Endothelial cell of umbilical vein (primary cell): ENCODE measurements around the gene MAP3K14. TPM values are rescaled to one million over a fixed set of nuclear protein-coding genes. Genes with fewer than 3 reads are reported as not detected.

Experiments used
- BruUV-seq: library from RNA; stranded (reverse); fragments of 400-500 nt; replicated peaks from 2 replicates; lab custom pipeline; 2021; lab: Mats Ljungman, UMichigan
- CTCF ChIA-PET: fragments of 300-600, 350-600 bp; sonication (Branson Sonifier 250); formaldehyde crosslinking; loops from one replicate; lab custom pipeline; 2021; ENCODE audit warnings: antibody characterized with exemption, inconsistent platforms; lab: Charles Lee
- POLR2A ChIA-PET: fragments of 300-600, 350-600 bp; sonication (Branson Sonifier 250); formaldehyde crosslinking; loops from one replicate; lab custom pipeline; 2021; ENCODE audit warnings: antibody characterized with exemption, inconsistent platforms; lab: Charles Lee
- DNase-seq: peaks from one replicate; pipeline ENCODE4 v3.0.0-alpha.2; 2011; ENCODE audit warnings: low read depth, low spot score
- FAIRE-seq: peaks from 2 replicates; lab custom pipeline; 2011; peaks lifted over from hg19 to GRCh38; lab: Jason Lieb, UNC
- H2AFZ ChIP-seq: 2 replicates; pipeline ENCODE4 v1.6.0; 2012; ENCODE audit warnings: low read depth, low read length, control low read depth, inconsistent platforms
- H3K27ac ChIP-seq: 2 replicates; pipeline ENCODE4 v1.5.1; 2011; ENCODE audit warnings: low read depth, mild to moderate bottlenecking, control low read depth, low read length, moderate library complexity; ENCODE audit not compliant: insufficient read depth
- H3K27me3 ChIP-seq, 2 experiments: 2 replicates each; pipeline versions ENCODE4 v1.6.0 to v1.6.1; 2011; ENCODE audit warnings: low read length in 2 of 2, mixed read lengths in 1 of 2; ENCODE audit not compliant: control insufficient read depth in 2 of 2, insufficient read depth in 2 of 2
- H3K36me3 ChIP-seq, 2 experiments: 2 replicates in 1 of 2; 3 replicates in 1 of 2; pipeline ENCODE4 v1.5.1; 2011; ENCODE audit warnings: low read length in 2 of 2, mild to moderate bottlenecking in 1 of 2, moderate library complexity in 1 of 2; ENCODE audit not compliant: control insufficient read depth in 2 of 2, insufficient read depth in 2 of 2; ENCODE audit errors: extremely low read depth in 1 of 2
- H3K4me1 ChIP-seq: 3 replicates; pipeline ENCODE4 v1.5.1; 2011; ENCODE audit warnings: mild to moderate bottlenecking, low read length; ENCODE audit not compliant: control insufficient read depth, insufficient read depth; ENCODE audit errors: extremely low read depth
- H3K4me2 ChIP-seq: 2 replicates; pipeline ENCODE4 v1.6.1; 2011; ENCODE audit warnings: low read length, control low read depth, mixed read lengths; ENCODE audit not compliant: insufficient read depth
- H3K4me3 ChIP-seq, 3 experiments: fragments of 200-600 bp in 1 of 3; sonication (generic), shearing (Covaris generic) in 1 of 3; replicated peaks in 1 of 3; 2 replicates each; pipeline ENCODE4 v1.5.1; 2011 to 2016; ENCODE audit warnings: control low read depth in 3 of 3, low read length in 3 of 3, mild to moderate bottlenecking in 2 of 3, inconsistent platforms in 1 of 3, low read depth in 1 of 3, moderate library complexity in 1 of 3; ENCODE audit not compliant: insufficient read depth in 1 of 3
- H3K79me2 ChIP-seq: 2 replicates; pipeline ENCODE4 v1.6.0; 2012; ENCODE audit warnings: low read length, inconsistent platforms; ENCODE audit not compliant: control insufficient read depth, insufficient read depth
- H3K9ac ChIP-seq: replicated peaks from 2 replicates; pipeline ENCODE3; 2011; ENCODE audit warnings: low read length, control low read depth; ENCODE audit not compliant: insufficient read depth; ENCODE audit errors: extremely low read depth
- H3K9me1 ChIP-seq: replicated peaks from 3 replicates; pipeline ENCODE4 v1.6.0; 2011; ENCODE audit warnings: mild to moderate bottlenecking, low read length; ENCODE audit not compliant: control insufficient read depth, insufficient read depth; ENCODE audit errors: extremely low read depth
- H3K9me3 ChIP-seq: replicated peaks from 2 replicates; pipeline ENCODE4 v1.5.1; 2012; ENCODE audit warnings: low read length, inconsistent platforms; ENCODE audit not compliant: control insufficient read depth, insufficient read depth
- H4K20me1 ChIP-seq: replicated peaks from 2 replicates; pipeline ENCODE3; 2011; ENCODE audit warnings: mild to moderate bottlenecking, low read length; ENCODE audit not compliant: control insufficient read depth, insufficient read depth; ENCODE audit errors: extremely low read depth
- CTCF ChIP-seq, 2 donors: IDR thresholded peaks; 1 replicate in 1 of 2; 2 replicates in 1 of 2; pipeline ENCODE4 v1.5.1; 2011; ENCODE audit warnings: low read length in 2 of 2, mild to moderate bottlenecking in 2 of 2, moderate library complexity in 2 of 2, control low read depth in 1 of 2, inconsistent platforms in 1 of 2, low read depth in 1 of 2; ENCODE audit not compliant: insufficient read depth in 1 of 2; ENCODE audit errors: extremely low read depth in 1 of 2
- EZH2 ChIP-seq: IDR thresholded peaks from 2 replicates; pipeline ENCODE4 v1.6.1; 2012; ENCODE audit warnings: borderline replicate concordance, low read depth, mild to moderate bottlenecking, moderate library complexity, low read length, inconsistent platforms; ENCODE audit not compliant: severe bottlenecking
- FOS ChIP-seq: IDR thresholded peaks from 2 replicates; pipeline ENCODE4 v1.6.1; 2011; ENCODE audit warnings: mild to moderate bottlenecking, low read length, moderate library complexity, borderline replicate concordance; ENCODE audit not compliant: insufficient read depth
- GATA2 ChIP-seq: IDR thresholded peaks from 2 replicates; pipeline ENCODE4 v1.7.0; 2011; ENCODE audit warnings: low read depth, mild to moderate bottlenecking, moderate library complexity, mixed read lengths, low read length; ENCODE audit not compliant: insufficient read length, insufficient read depth
- POLR2A ChIP-seq: IDR thresholded peaks from 2 replicates; pipeline ENCODE4 v1.6.1; 2012; ENCODE audit warnings: low read depth, mild to moderate bottlenecking, control low read depth, low read length
- POLR2AphosphoS5 ChIP-seq: IDR thresholded peaks from 2 replicates; pipeline ENCODE4 v1.6.1; 2012; ENCODE audit warnings: low read depth, mild to moderate bottlenecking, control low read depth, low read length, moderate library complexity; ENCODE audit not compliant: insufficient read depth
- dilution Hi-C: fragments of 300-500 bp; cut with MboI; formaldehyde crosslinking; loops from one replicate; pipeline ENCODE4 v1.15.0; 2019; ENCODE audit warnings: low sequenced_read_pairs; ENCODE audit not compliant: extremely low pct_ligation_motif_present
- intact Hi-C: fragments of 100-400 bp; cut with micrococcal nuclease; formaldehyde crosslinking; loops from one replicate; pipeline ENCODE4 v1.10.0; 2022
- polyA plus RNA-seq, 4 experiments: library from polyadenylated mRNA; depleted of rRNA in 3 of 4; stranded (reverse) in 3 of 4; unstranded in 1 of 4; fragments of >200 nt; gene quantifications; 2 replicates each; pipeline versions ENCODE4 v1.2.1 to v1.2.3, GENCODE V29; 2011 to 2012; ENCODE audit warnings: missing spikeins in 1 of 4
- total RNA-seq: library from RNA; stranded (reverse); gene quantifications from 2 replicates; pipeline ENCODE4 v1.2.3, GENCODE V29; 2021

MAP3K14 gene
- total and polyA plus RNA-seq, 2 donors (not counting 3 experiments of a cell fraction or from before 2014, with no cell fraction given) = 5.4 to 9.8 TPM

GRCh38 chr17:45347444-45347843, 30.6 kb upstream of the MAP3K14 start:
- DNase-seq = no peak
- no TSS peak for BruUV-seq

More at GRCh38 chr17:45347444-45347843, 30.6 kb upstream of the MAP3K14 start:
- H3K4me2 ChIP-seq = no peak overlapping the region
- TF ChIP-seq EZH2 (no peak), GATA2 (no peak), POLR2AphosphoS5 (no peak), CTCF (IDR thresholded peaks at IDR 0.05; ENCODE audit: extremely low read depth in 1 of 2, insufficient read depth in 1 of 2, low read depth in 1 of 2, low read length in 2 of 2) (no peak), FOS (no peak), POLR2A (no peak)
- dilution Hi-C loops (no loop called here), intact Hi-C loops (no loop called here)
- no peaks in the 10 kb centered on the region for H3K27me3 ChIP-seq
- CTCF ChIA-PET = no interaction called here
- H3K27ac ChIP-seq = no peak overlapping the region
- no peaks in the 10 kb centered on the region for H3K36me3 ChIP-seq
- H2AFZ ChIP-seq = no peak overlapping the region
- no peak for FAIRE-seq
- H3K9ac ChIP-seq = no peak overlapping the region
- no peaks in the 10 kb centered on the region for H3K9me3 ChIP-seq
- POLR2A ChIA-PET = no interaction called here
- H3K79me2 ChIP-seq = no peaks in the 10 kb centered on the region
- H3K4me1 ChIP-seq = peaks cover under 1% of the 10 kb centered on the region
- no peaks in the 10 kb centered on the region for H3K9me1 ChIP-seq
- no peak overlapping the region for H3K4me3 ChIP-seq
- H4K20me1 ChIP-seq = no peaks in the 10 kb centered on the region
